GM18517 (cell line): Measurements from ENCODE around the gene RNASEL.

ENCODE experiments used
- ATAC-seq: cut with Tn5 transposase; IDR thresholded peaks from one replicate; pipeline ENCODE4 v1.9.1; 2021; ENCODE audit warnings: mild to moderate bottlenecking, moderate library complexity; ENCODE audit not compliant: unreplicated experiment

RNASEL gene

DNA sequence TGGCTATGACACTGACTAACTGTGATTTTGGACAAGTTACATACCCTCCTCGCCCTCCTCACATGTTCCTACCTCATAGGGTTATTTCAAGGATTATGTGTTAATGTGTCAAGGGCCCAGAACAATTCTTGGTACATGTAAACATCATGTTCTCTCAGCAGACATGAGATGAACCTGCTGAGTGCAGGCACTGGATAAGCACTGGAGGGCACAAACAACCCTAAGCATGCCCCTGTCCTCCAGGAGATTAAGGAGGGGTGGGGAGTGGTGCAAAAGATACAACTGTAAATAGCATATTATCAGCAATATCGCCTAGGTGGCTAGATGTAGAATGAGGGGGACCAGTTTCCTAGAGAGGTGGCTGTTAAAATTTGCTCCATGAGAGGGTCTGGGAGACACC, 32.9 kb upstream of the RNASEL start:
- no peak for ATAC-seq

- ATAC-seq: no peak
Observed at GRCh38 chr1:182620924-182621585, 32.0 kb upstream of the RNASEL start.

- ATAC-seq: no peak
Observed at GRCh38 chr1:182617734-182618351, 28.8 kb upstream of the RNASEL start.

DNA sequence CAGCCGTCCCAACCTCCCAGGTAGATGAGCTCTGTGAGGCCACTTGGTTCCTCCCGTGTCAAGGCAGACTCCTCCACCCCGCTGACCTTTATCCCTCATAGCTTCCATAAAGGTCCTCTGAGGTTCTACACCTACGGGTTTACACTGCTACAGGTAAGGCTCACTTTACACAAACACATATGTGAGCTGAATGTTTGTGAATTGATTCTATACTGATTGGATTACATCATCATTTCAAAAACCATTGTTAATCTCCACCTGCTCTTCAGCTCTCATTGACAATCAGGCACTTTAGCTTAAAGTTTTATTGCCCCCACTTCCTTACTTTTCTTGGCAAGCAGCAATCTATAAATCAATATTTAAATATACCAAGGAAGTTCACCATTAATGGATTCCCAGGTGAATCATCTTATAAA, 28.0 kb upstream of the RNASEL start:
- ATAC-seq: no peak

DNA sequence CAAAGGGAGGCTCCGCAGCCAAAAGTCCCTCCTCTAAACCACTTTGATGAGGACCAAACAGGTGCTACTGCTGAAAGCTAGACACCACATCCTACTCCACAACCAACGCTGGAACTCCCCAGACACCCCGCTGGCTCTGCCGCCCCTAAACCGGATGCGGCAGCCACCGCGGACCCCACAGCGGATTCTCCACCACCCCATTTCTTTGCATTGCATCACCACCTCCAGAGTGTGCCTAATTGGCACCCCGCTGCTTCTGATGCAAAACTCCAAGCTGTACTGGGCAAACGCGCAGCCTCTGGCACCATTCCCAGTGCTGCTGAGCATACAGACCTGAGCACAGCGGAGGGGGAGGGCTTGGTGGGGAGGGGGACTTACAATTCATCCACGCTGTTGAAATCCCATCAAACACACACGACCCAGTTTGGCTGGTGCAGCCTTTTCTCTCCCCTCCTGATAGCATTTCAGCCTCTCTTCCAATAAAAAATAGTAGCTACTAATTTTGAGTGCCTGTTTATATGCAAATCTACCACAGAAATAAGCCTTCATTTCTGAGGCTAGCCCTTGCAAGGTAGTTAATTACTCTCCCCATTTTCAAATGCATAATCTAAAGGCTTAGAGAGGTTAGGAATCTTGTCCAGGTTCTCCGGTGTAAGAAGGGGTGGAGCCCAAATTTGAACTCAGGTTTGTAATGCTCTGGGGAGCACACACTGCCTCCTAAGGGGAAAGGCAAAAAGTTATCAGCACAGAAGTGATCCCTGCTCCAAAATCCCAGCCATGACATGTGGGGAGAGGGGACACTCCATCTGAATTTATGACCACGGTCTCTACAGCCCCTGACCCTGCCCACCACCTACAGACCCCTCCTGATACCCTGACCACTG, 27.3 kb upstream of the RNASEL start:
- ATAC-seq: peak; percentile 82

GRCh38 chr1:182615468-182616129, 26.5 kb upstream of the RNASEL start:
- peak; percentile 24 for ATAC-seq

DNA sequence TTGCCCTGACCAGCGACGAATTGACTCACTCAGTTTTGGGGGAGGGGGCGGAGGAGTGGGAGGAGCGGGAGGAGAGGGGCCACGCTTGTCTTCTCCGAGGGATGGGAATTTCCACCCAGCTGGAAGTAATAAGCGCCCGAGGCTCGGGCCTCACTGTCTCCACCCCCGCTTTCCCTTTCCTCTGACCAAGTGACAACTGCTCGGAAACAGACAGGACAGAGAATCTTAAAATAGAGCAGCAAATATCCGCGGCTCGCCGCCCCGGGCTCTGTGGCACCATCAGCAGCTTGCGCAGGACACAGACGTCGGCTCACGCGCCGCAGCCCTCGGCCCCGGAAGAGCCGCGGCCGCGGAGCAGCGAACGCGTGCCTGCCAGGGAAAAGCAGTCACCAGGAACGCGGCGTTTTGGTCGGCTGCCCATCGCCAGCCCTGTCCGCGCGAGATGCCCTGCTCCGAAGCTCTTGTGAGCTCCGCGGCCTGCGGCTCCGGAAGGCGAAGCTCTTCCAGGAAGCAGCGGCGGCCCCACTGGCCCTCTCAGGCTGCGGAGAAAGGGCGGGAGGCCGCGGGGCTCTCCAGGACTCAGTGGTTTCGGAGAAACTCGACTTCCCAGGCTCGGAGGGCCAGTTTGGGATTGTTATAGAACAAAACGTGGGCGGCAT, 25.9 kb upstream of the RNASEL start:
- ATAC-seq: no peak

GRCh38 chr1:182611787-182612186, 22.7 kb upstream of the RNASEL start:
- ATAC-seq: no peak

DNA sequence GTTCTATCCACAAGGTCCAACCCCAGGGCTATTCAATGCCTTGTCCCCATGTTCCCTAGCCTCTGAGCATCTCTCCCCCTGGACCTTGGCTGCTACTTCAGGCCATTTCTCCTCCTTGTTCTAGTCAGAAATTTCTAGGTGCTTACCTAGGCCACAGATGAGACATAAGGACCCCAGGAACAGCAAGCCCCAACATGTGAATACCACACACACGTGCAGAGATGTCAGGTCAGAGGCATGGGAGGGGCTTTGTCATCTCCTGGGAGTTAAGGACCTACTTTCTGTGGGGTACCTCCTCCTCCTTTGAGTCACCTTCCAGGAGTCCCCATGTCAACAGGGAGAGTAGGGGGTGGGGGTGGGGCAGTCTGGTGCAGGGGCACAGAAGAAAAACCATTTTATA, 22.3 kb upstream of the RNASEL start:
- no peak for ATAC-seq

- ATAC-seq: no peak
Observed at GRCh38 chr1:182610606-182611194, 21.6 kb upstream of the RNASEL start.

DNA sequence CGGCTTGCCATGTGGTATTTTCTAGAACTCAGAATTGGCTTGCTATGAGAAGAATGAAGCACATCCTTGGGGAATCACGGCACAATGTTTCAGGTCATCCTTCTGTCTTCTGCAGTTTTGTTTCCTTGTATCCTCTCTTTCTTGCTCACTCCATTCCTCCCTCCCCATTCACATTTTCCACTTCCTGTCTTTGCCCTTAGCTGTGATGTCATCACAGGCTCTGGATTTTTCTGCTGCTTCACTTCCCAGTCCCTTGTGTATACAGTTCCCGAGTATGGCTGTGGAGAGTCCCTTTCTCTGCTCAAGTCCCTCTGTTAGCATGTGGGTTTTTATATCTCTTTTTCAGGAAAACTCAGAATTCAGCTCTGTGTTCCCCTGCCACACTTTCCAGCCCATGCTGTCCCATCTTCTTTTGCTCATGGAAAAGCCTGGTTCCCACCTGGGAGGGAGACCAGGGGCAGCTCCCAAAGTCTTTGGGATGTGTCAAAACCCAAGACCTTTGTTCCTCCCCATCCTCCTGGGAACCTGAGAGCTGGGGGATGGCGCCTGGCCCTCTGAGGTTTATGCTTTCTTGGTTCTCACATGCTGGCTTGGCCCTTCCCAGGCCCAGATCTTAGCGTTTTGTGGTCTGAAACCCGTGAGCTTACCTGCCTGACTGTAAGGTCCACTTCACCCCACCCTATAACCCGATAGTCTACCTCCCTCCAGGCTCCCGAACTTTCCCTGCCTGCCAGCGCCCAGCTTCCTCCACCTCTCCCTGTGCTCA, 20.0 kb upstream of the RNASEL start:
- no peak for ATAC-seq

GRCh38 chr1:182608236-182608635, 19.2 kb upstream of the RNASEL start:
- no peak for ATAC-seq

DNA sequence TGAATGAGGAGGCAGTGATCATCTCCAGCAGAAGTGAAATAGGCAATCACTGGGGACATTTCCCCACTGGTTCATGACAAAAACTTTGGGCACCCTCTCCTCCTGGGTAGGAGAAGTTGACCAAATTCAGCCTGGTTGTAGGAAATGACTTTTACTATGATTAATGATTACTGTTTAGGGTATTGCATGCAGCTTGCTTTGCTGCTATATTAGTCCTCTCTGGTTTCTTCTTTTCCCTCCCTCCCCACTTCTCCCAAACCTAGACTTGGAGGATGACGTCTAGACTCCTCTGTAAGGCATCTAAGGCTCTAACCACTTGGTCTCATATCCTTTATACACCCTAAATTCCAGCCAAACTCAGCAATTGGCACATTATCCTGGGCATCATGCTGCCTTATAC, 18.5 kb upstream of the RNASEL start:
- no peak for ATAC-seq

DNA sequence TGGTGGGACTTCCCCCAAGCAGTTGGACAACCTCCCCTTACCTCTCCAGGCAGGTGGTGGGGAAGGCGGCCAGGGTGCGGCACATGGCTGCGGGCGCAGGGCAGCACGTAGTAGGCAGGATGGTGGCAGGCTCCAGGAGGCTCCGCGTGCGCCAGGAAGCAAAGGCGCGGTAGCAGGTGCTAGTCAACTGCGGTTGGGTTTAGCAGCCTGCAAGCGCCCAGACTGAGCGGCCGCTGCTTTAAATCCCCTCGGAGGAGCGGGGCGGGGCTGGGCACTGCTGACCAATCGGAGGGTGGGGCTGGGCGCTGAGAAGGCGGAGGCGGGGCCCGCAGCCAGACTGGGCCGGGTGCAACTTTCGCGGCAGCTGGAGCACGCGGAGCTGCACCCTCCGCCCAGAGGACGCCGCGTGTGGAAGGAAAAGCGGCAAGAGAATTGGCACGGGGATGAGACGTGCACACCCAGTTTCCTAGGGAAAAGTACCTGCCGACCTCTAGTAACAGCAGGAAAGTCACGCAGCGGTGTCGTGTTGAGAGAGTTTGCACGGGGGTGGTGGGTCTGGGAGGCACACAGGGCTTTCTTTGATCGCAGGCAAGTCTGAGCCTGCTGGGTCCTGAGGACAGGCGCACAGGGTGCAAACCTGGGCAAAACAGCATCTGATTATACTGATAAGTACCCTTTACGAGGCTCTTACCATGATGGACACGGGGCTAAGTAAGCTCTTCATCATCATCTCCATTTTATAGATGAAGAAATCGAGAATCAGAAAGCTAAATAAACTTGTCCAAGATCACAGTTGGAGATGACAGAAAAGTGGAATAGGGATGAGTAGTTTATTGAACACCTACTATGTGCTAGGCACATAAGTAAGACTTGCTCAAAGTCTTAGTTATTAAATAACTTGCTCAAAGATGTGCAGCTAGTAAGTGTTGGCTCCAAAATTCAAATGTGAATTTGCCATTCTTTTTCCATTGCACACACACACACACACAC, 15.4 kb upstream of the RNASEL start, which contains the start of gene RGS16:
TSS of gene RGS16 (minus strand) at position 215 of the 990 bp plus-strand sequence. CDS start at position 85, 130 bp downstream.
- peak; percentile 57 for ATAC-seq

GRCh38 chr1:182603646-182604174, 14.7 kb upstream of the RNASEL start:
- peak; percentile 4 for ATAC-seq

DNA sequence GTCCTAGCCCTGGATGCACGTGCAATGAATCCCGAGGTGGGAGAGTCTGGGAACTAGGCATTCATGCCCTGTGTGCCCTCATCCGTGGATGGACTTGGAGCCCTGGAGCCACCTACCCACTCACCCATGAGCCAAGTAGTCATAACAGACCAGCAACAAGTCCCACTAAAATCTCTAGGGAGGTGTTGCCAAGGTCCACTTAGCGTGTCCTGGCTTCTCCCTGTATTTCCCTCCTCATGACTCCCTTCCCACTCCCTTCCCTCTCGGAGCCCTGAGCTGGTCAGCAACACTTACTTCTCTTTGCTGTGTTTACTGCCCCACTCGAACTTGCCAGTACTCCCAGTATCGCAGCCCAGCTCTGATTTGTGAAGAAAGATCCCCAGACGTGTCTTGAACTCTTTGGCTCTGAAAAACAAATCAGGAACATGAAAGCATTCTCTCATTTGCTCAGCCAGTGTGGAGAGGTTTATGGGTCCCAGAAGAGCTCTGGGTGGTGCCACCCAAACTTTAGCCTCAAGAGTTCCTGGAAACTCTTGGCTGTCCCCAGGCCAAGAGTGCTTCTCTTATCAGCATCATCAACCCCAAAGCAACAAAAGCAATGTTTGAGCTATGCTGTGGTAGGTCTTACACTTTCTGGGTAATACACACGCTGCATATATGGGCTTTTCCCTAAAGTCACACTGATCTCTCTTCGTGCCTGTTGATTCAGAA, 14.0 kb upstream of the RNASEL start:
- no peak for ATAC-seq

- ATAC-seq: no peak
Observed at GRCh38 chr1:182601913-182602312, 12.9 kb upstream of the RNASEL start.
